ENCODE measurements around the gene TASP1. TPM values are rescaled to one million over a fixed set of nuclear protein-coding genes. Genes with fewer than 3 reads are reported as not detected.

TASP1 gene
- polyA plus RNA-seq, 3 donors, result 2.3 to 3.3 (median 2.6) TPM

DNA sequence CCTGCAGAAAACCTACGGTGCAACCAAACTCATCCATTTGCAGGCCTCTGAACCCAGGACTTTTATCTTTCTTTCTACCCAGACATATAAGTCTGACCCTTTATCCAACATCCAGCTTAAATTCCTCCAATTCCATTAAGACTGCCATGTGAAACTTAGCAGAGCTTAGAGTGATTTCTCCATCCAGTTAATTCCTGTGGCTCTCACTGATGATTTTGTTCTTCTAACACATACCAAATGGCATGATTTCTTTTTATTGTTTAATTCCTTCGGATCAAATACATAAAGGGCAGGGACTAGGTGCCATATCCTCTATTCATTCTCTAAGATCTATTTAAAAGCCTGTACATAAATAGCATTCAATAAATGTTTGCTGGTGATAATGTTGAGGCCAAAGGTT, 92.9 kb downstream of the TASP1 start:
- H3K9me3 Mint-ChIP-seq, result no peaks in the 10 kb centered on the region
- H3K36me3 Mint-ChIP-seq, result peaks cover 0 to 2% of the 10 kb centered on the region in 2 donors
- Histone ChIP-seq H4K20me1 (ENCODE audit: insufficient read depth, low read length) (no peaks in the 10 kb centered on the region), H3K4me3 (replicated peaks in 1 of 3; ENCODE audit: low read depth in 2 of 3, low read length in 3 of 3) (no peak overlapping the region), H3K4me1 (ENCODE audit: control insufficient read depth in 1 of 2, insufficient read depth in 2 of 2, low read length in 2 of 2) (no peaks in the 10 kb centered on the region), H3K36me3 (replicated peaks in 1 of 2; ENCODE audit: control insufficient read depth in 1 of 2, insufficient read depth in 2 of 2, low read length in 2 of 2) (no peaks in the 10 kb centered on the region), H3K27ac (ENCODE audit: low read depth in 1 of 2, low read length in 2 of 2) (no peak overlapping the region), H2AFZ (ENCODE audit: insufficient read depth, low read depth, low read length, poor library complexity, severe bottlenecking) (no peak overlapping the region), H3K9ac (ENCODE audit: insufficient read depth, low read length, poor library complexity, severe bottlenecking) (no peak overlapping the region), H3K27me3 (ENCODE audit: control insufficient read depth in 2 of 2, insufficient read depth in 2 of 2, low read length in 2 of 2) (no peaks in the 10 kb centered on the region), H3K79me2 (ENCODE audit: insufficient read depth, low read length) (no peaks in the 10 kb centered on the region), H3K4me2 (replicated peaks; ENCODE audit: extremely low read depth, low read length, poor library complexity, severe bottlenecking) (no peak overlapping the region), H3K9me3 (replicated peaks in 1 of 2; ENCODE audit: control insufficient read depth in 1 of 2, insufficient read depth in 1 of 2, low read length in 2 of 2) (no peaks in the 10 kb centered on the region)
- intact Hi-C loops (cut with micrococcal nuclease), result no loop called here
- H3K27ac Mint-ChIP-seq, result no peak overlapping the region
- H3K27me3 Mint-ChIP-seq (ENCODE audit: low read depth in 3 of 3), result no peaks in the 10 kb centered on the region
- no peak overlapping the region for H3K4me3 Mint-ChIP-seq
- H3K4me1 Mint-ChIP-seq, result no peaks in the 10 kb centered on the region
- WGBS (ENCODE audit: insufficient coverage), result 100% methylated on average over 1 of the region's 2 CpGs
- DNase-seq, result no peak
- TF ChIP-seq, protein P1, sequence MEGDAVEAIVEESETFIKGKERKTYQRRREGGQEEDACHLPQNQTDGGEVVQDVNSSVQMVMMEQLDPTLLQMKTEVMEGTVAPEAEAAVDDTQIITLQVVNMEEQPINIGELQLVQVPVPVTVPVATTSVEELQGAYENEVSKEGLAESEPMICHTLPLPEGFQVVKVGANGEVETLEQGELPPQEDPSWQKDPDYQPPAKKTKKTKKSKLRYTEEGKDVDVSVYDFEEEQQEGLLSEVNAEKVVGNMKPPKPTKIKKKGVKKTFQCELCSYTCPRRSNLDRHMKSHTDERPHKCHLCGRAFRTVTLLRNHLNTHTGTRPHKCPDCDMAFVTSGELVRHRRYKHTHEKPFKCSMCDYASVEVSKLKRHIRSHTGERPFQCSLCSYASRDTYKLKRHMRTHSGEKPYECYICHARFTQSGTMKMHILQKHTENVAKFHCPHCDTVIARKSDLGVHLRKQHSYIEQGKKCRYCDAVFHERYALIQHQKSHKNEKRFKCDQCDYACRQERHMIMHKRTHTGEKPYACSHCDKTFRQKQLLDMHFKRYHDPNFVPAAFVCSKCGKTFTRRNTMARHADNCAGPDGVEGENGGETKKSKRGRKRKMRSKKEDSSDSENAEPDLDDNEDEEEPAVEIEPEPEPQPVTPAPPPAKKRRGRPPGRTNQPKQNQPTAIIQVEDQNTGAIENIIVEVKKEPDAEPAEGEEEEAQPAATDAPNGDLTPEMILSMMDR (IDR thresholded peaks at IDR 0.05), result no peak

DNA sequence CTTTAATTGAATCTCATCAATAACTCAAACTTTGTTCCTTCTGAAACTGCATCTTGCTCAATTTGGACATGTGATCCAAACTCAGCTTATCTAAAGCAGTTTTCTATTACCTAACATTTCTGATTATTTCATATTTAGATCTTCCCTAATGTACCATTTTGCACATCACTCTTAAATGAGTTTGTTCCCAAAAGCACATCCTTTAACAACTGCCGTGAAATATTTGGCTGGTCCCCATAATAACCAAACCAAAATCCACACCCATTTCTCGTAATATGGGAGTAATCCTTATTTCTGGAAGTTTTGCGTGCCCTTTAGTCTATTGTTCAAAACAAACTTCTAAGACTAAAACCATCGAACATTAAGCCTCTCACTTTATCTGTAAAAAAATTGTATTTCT, 94.9 kb downstream of the TASP1 start:
- H3K9me3 Mint-ChIP-seq, result no peaks in the 10 kb centered on the region
- H3K4me1 Mint-ChIP-seq, result no peaks in the 10 kb centered on the region
- no peak for DNase-seq
- WGBS (ENCODE audit: insufficient coverage), result no CpG with 5 or more reads among the region's 4 CpGs
- no peak overlapping the region for H3K4me3 ChIP-seq (replicated peaks in 1 of 3; ENCODE audit: low read depth in 2 of 3, low read length in 3 of 3)
- H3K9me3 ChIP-seq (replicated peaks in 1 of 2; ENCODE audit: control insufficient read depth in 1 of 2, insufficient read depth in 1 of 2, low read length in 2 of 2), result no peaks in the 10 kb centered on the region
- H3K36me3 ChIP-seq (replicated peaks in 1 of 2; ENCODE audit: control insufficient read depth in 1 of 2, insufficient read depth in 2 of 2, low read length in 2 of 2), result no peaks in the 10 kb centered on the region
- TF ChIP-seq, protein P1 (IDR thresholded peaks at IDR 0.05), result no peak
- intact Hi-C loops (cut with micrococcal nuclease), result no loop called here
- H3K27ac ChIP-seq (ENCODE audit: low read depth in 1 of 2, low read length in 2 of 2), result no peak overlapping the region
- no peak overlapping the region for H3K9ac ChIP-seq (ENCODE audit: insufficient read depth, low read length, poor library complexity, severe bottlenecking)
- no peak overlapping the region for H3K4me2 ChIP-seq (replicated peaks; ENCODE audit: extremely low read depth, low read length, poor library complexity, severe bottlenecking)
- H3K27ac Mint-ChIP-seq, result no peak overlapping the region
- H3K27me3 ChIP-seq (ENCODE audit: control insufficient read depth in 2 of 2, insufficient read depth in 2 of 2, low read length in 2 of 2), result no peaks in the 10 kb centered on the region
- no peaks in the 10 kb centered on the region for H4K20me1 ChIP-seq (ENCODE audit: insufficient read depth, low read length)
- no peaks in the 10 kb centered on the region for H3K27me3 Mint-ChIP-seq (ENCODE audit: low read depth in 3 of 3)
- H3K4me1 ChIP-seq (ENCODE audit: control insufficient read depth in 1 of 2, insufficient read depth in 2 of 2, low read length in 2 of 2), result no peaks in the 10 kb centered on the region
- H3K36me3 Mint-ChIP-seq, result peaks cover 0 to 2% of the 10 kb centered on the region in 2 donors
- no peak overlapping the region for H3K4me3 Mint-ChIP-seq
- H3K79me2 ChIP-seq (ENCODE audit: insufficient read depth, low read length), result no peaks in the 10 kb centered on the region
- H2AFZ ChIP-seq (ENCODE audit: insufficient read depth, low read depth, low read length, poor library complexity, severe bottlenecking), result no peak overlapping the region
